Spleen (tissue), 7 donors: ENCODE data around the gene TMEM175.

Experiments
- POLR2A ChIP-seq, 3 donors: fragments of 450-650 bp; IDR thresholded peaks; one replicate each; pipeline ENCODE4 v1.5.1; 2017; ENCODE audit warnings: antibody characterized with exemption in 3 of 3, mild to moderate bottlenecking in 1 of 3
- POLR2AphosphoS5 ChIP-seq, 3 donors: sonication (generic); formaldehyde crosslinking; IDR thresholded peaks; one replicate each; pipeline ENCODE4 v1.5.1; 2017; ENCODE audit warnings: antibody characterized with exemption in 3 of 3
- TF ChIP-seq, protein P1 (sequence below), 11 experiments: fragments of 200-600 bp in 7 of 11; fragments of 450-650 bp in 4 of 11; sonication (generic) in 4 of 11; IDR thresholded peaks in 8 of 11; conservative IDR thresholded peaks in 3 of 11; 1 replicate in 7 of 11; 2 replicates in 4 of 11; pipeline versions ENCODE4 v1.4.0 to v1.8.0; 2016 to 2021; ENCODE audit warnings: antibody characterized with exemption in 11 of 11, inconsistent platforms in 4 of 11, mild to moderate bottlenecking in 1 of 11
- donor health status: DM: no; HTN: no; CAD: no; lungs with moderate emphysema.
- donor health status: DM: no; HTN: no; CAD: no.
- donor health status: DM: no; HTN: no; CAD: no.

DNA sequence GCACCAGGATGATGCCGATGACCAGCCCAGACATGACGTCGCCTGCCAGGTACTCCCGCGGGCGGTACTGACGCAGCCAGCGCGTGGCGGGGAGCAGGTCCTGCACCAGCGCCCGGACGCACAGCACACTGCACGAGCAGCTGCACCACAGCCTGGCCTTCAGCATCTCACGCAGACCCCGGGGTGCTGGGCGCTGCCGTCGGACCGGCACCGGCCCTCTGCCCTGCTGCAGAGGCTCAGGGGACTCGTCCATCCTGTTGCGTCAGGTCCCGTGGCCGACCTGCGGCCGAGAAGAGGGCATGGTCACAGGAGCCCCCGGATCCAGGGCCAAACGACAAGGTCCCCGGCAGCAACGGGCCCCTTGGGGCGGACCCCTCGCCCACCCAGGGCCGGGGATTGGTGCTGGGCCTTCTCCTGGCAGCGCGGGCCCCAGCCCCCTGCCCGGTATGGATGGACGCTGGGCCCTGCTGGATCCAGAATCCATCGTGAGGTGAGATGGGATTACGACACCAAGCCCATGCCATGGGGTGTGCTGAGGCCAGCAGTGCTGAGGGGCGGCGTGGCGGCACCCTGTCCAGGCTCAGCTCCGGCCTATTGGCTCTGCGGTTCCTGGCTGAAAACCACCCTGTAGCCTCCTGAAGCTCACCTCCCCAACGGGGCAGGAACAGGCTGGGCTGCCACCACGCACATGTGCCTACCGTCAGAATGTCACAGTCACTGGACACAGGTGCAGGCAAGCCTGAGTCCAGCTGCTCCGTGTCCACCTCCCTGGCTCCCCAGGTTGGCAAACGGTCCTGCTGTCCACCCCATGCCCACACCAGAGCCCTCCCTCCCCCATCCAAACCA, 59.4 kb downstream of the TMEM175 start:
- TF ChIP-seq POLR2AphosphoS5 (IDR thresholded peaks at IDR 0.05) (no peak), POLR2A (IDR thresholded peaks at IDR 0.05) (no peak)
- TF ChIP-seq, protein P1, sequence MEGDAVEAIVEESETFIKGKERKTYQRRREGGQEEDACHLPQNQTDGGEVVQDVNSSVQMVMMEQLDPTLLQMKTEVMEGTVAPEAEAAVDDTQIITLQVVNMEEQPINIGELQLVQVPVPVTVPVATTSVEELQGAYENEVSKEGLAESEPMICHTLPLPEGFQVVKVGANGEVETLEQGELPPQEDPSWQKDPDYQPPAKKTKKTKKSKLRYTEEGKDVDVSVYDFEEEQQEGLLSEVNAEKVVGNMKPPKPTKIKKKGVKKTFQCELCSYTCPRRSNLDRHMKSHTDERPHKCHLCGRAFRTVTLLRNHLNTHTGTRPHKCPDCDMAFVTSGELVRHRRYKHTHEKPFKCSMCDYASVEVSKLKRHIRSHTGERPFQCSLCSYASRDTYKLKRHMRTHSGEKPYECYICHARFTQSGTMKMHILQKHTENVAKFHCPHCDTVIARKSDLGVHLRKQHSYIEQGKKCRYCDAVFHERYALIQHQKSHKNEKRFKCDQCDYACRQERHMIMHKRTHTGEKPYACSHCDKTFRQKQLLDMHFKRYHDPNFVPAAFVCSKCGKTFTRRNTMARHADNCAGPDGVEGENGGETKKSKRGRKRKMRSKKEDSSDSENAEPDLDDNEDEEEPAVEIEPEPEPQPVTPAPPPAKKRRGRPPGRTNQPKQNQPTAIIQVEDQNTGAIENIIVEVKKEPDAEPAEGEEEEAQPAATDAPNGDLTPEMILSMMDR (IDR thresholded peaks at IDR 0.05 in 8 of 11, conservative IDR thresholded peaks at IDR 0.05 in 3 of 11), result no peak
